GM19025 (cell line): ENCODE measurements around the gene EREG.
"Not testable (repeated sequence)": the region's sequence is repeated elsewhere in the genome, so short reads cannot be mapped to it uniquely, and the experiment has no call there.

ENCODE experiments used
- ATAC-seq: cut with Tn5 transposase; IDR thresholded peaks from one replicate; pipeline ENCODE4 v1.9.1; 2021; ENCODE audit warnings: mild to moderate bottlenecking, low read depth, moderate library complexity; ENCODE audit not compliant: unreplicated experiment

EREG gene

GRCh38 chr4:74340421-74340820 lies 24.5 kb upstream of the EREG start:
- ATAC-seq: not testable (repeated sequence)

GRCh38 chr4:74344031-74344430 lies 20.9 kb upstream of the EREG start:
- ATAC-seq: no peak

GRCh38 chr4:74353858-74354257 lies 11.1 kb upstream of the EREG start:
- no peak for ATAC-seq

- ATAC-seq: no peak
Observed at GRCh38 chr4:74357965-74358364, 7.0 kb upstream of the EREG start.

GRCh38 chr4:74361671-74362070 lies 3.3 kb upstream of the EREG start:
- ATAC-seq: no peak

- ATAC-seq: no peak
Observed at GRCh38 chr4:74362347-74362746, 2.6 kb upstream of the EREG start.

GRCh38 chr4:74364256-74364651 lies 691 bp upstream of the EREG start:
- ATAC-seq: no peak

GRCh38 chr4:74365761-74366160 lies 816 bp downstream of the EREG start:
- ATAC-seq: no peak

GRCh38 chr4:74366367-74366911 lies 1.5 kb downstream of the EREG start:
- ATAC-seq: peak; percentile 57

- ATAC-seq: no peak
Observed at GRCh38 chr4:74367656-74368290, 2.8 kb downstream of the EREG start.

GRCh38 chr4:74368596-74368995 lies 3.7 kb downstream of the EREG start:
- no peak for ATAC-seq

GRCh38 chr4:74369855-74370254 lies 4.9 kb downstream of the EREG start:
- no peak for ATAC-seq

GRCh38 chr4:74370912-74371311 lies 6.0 kb downstream of the EREG start:
- peak; percentile 58 for ATAC-seq

GRCh38 chr4:74374128-74374527 lies 9.2 kb downstream of the EREG start:
- ATAC-seq: no peak

GRCh38 chr4:74374561-74375327 lies 9.8 kb downstream of the EREG start:
- no peak for ATAC-seq

- ATAC-seq: no peak
Observed at GRCh38 chr4:74375824-74376426, 11.0 kb downstream of the EREG start.

GRCh38 chr4:74376888-74377483 lies 12.0 kb downstream of the EREG start:
- ATAC-seq: no peak

GRCh38 chr4:74377714-74378113 lies 12.8 kb downstream of the EREG start:
- ATAC-seq: no peak

- no peak for ATAC-seq
Observed at GRCh38 chr4:74378573-74378972, 13.6 kb downstream of the EREG start.

- no peak for ATAC-seq
Observed at GRCh38 chr4:74379912-74380311, 15.0 kb downstream of the EREG start.

GRCh38 chr4:74385386-74385785 lies 20.4 kb downstream of the EREG start:
- no peak for ATAC-seq
